ENCODE data around the gene TEX2. TPM values are rescaled to one million over a fixed set of nuclear protein-coding genes. Genes with fewer than 3 reads are reported as not detected.

Gene TEX2
- total RNA-seq, 1 donor from 2014 or later, result 58.0 TPM

GRCh38 chr17:64117981-64118979 lies 144.8 kb downstream of the TEX2 start:
- Histone ChIP-seq H3K4me1 (peaks cover 39% of the 10 kb centered on the region), H3K36me3 (no peaks in the 10 kb centered on the region), H3K27me3 (ENCODE audit: low read depth) (no peaks in the 10 kb centered on the region), H3K9me3 (replicated peaks) (no peaks in the 10 kb centered on the region), H3K4me3 (peak overlapping the region; percentile 13), H3K27ac (replicated peaks) (peak overlapping the region; percentile 66)
- DNase-seq, result peak; percentile 40
- no peak for TF ChIP-seq CTCF (IDR thresholded peaks at IDR 0.05; ENCODE audit: borderline replicate concordance)
- intact Hi-C loops (cut with micrococcal nuclease), result no loop called here

- Histone ChIP-seq H3K27me3 (ENCODE audit: low read depth) (no peaks in the 10 kb centered on the region), H3K27ac (replicated peaks) (no peak overlapping the region), H3K4me3 (no peak overlapping the region), H3K36me3 (no peaks in the 10 kb centered on the region), H3K4me1 (peaks cover 36% of the 10 kb centered on the region), H3K9me3 (replicated peaks) (no peaks in the 10 kb centered on the region)
- TF ChIP-seq CTCF (IDR thresholded peaks at IDR 0.05; ENCODE audit: borderline replicate concordance), result no peak
- intact Hi-C loops (cut with micrococcal nuclease), result no loop called here
- DNase-seq, result no peak
Measured at GRCh38 chr17:64115822-64116534, 147.1 kb downstream of the TEX2 start.

- Histone ChIP-seq H3K27me3 (ENCODE audit: low read depth) (no peaks in the 10 kb centered on the region), H3K27ac (replicated peaks) (no peak overlapping the region), H3K4me1 (peaks cover 28% of the 10 kb centered on the region), H3K9me3 (replicated peaks) (no peaks in the 10 kb centered on the region), H3K4me3 (no peak overlapping the region), H3K36me3 (no peaks in the 10 kb centered on the region)
- intact Hi-C loops (cut with micrococcal nuclease), result no loop called here
- TF ChIP-seq CTCF (IDR thresholded peaks at IDR 0.05; ENCODE audit: borderline replicate concordance), result no peak
- no peak for DNase-seq
Measured at GRCh38 chr17:64115043-64115698, 147.9 kb downstream of the TEX2 start.

- no peak for TF ChIP-seq CTCF (IDR thresholded peaks at IDR 0.05; ENCODE audit: borderline replicate concordance)
- Histone ChIP-seq H3K4me3 (no peak overlapping the region), H3K9me3 (replicated peaks) (no peaks in the 10 kb centered on the region), H3K36me3 (no peaks in the 10 kb centered on the region), H3K27ac (replicated peaks) (no peak overlapping the region), H3K4me1 (peaks cover 15% of the 10 kb centered on the region), H3K27me3 (ENCODE audit: low read depth) (no peaks in the 10 kb centered on the region)
- no peak for DNase-seq
- intact Hi-C loops (cut with micrococcal nuclease), result no loop called here
Measured at GRCh38 chr17:64113006-64113405, 150.1 kb downstream of the TEX2 start.

GRCh38 chr17:64111831-64112230 lies 151.2 kb downstream of the TEX2 start:
- DNase-seq, result no peak
- Histone ChIP-seq H3K27me3 (ENCODE audit: low read depth) (no peaks in the 10 kb centered on the region), H3K4me1 (peaks cover 11% of the 10 kb centered on the region), H3K9me3 (replicated peaks) (no peaks in the 10 kb centered on the region), H3K36me3 (no peaks in the 10 kb centered on the region), H3K4me3 (no peak overlapping the region), H3K27ac (replicated peaks) (no peak overlapping the region)
- intact Hi-C loops (cut with micrococcal nuclease), result no loop called here
- no peak for TF ChIP-seq CTCF (IDR thresholded peaks at IDR 0.05; ENCODE audit: borderline replicate concordance)
